ENCODE data around the gene GSTA4. TPM values are rescaled to one million over a fixed set of nuclear protein-coding genes. Genes with fewer than 3 reads are reported as not detected.

Gene GSTA4
- total RNA-seq, 1 experiment from 2014 or later, result 30.8 TPM

- ChIA-PET POLR2A (ENCODE audit: low non-redundant PET) (no interaction called here), CTCF (no interaction called here)
- no TSS peak for BruUV-seq (replicated peaks)
- H3K9me3 ChIP-seq (ENCODE audit: low read depth, low read length, poor library complexity, severe bottlenecking), result no peaks in the 10 kb centered on the region
- H3K4me1 ChIP-seq (ENCODE audit: insufficient read depth, low read length, poor library complexity, severe bottlenecking), result no peaks in the 10 kb centered on the region
- no peaks in the 10 kb centered on the region for H3K36me3 ChIP-seq (ENCODE audit: insufficient read depth, low read length, poor library complexity, severe bottlenecking)
- TF ChIP-seq EZH2 (IDR thresholded peaks at IDR 0.05; ENCODE audit: borderline replicate concordance, low read depth, low read length, poor library complexity, severe bottlenecking), result no peak
- TF ChIP-seq, protein P1, sequence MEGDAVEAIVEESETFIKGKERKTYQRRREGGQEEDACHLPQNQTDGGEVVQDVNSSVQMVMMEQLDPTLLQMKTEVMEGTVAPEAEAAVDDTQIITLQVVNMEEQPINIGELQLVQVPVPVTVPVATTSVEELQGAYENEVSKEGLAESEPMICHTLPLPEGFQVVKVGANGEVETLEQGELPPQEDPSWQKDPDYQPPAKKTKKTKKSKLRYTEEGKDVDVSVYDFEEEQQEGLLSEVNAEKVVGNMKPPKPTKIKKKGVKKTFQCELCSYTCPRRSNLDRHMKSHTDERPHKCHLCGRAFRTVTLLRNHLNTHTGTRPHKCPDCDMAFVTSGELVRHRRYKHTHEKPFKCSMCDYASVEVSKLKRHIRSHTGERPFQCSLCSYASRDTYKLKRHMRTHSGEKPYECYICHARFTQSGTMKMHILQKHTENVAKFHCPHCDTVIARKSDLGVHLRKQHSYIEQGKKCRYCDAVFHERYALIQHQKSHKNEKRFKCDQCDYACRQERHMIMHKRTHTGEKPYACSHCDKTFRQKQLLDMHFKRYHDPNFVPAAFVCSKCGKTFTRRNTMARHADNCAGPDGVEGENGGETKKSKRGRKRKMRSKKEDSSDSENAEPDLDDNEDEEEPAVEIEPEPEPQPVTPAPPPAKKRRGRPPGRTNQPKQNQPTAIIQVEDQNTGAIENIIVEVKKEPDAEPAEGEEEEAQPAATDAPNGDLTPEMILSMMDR (conservative IDR thresholded peaks at IDR 0.05; ENCODE audit: low read depth, low read length), result no peak
- no peak overlapping the region for H3K27ac ChIP-seq (ENCODE audit: low read depth, low read length, poor library complexity, severe bottlenecking)
- DNase-seq (ENCODE audit: low spot score), result no peak
- no peak overlapping the region for H3K4me3 ChIP-seq (ENCODE audit: low read depth, low read length, poor library complexity, severe bottlenecking)
- intact Hi-C loops (cut with micrococcal nuclease; ENCODE audit: unreplicated experiment), result no loop called here
- H3K27me3 ChIP-seq (replicated peaks; ENCODE audit: insufficient read depth, low read depth, low read length, poor library complexity), result no peaks in the 10 kb centered on the region
Observed at GRCh38 chr6:52933778-52934177, 61.3 kb downstream of the GSTA4 start.

DNA sequence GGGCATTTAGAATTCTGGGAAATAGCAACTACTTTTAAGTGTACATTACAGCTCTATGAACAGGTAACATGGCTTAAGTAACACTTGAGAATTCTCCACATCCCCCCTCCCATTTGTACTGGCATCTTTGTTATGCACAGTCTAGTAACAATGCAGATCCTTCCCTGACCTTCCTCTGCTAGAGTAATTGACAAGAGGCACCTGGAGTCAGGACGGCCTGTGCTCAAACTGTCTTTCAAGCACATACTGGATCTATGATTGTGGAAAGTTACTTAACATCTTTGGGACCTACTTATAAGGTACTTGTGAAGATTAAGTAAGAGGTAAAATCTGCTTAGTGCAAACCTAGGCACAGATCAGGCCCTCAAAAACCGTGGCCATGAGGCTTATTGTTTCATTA is 63.7 kb downstream of the GSTA4 start:
- TF ChIP-seq EZH2 (IDR thresholded peaks at IDR 0.05; ENCODE audit: borderline replicate concordance, low read depth, low read length, poor library complexity, severe bottlenecking), result no peak
- TF ChIP-seq, protein P1 (conservative IDR thresholded peaks at IDR 0.05; ENCODE audit: low read depth, low read length), result no peak
- BruUV-seq (replicated peaks), result no TSS peak
- ChIA-PET POLR2A (ENCODE audit: low non-redundant PET) (no interaction called here), CTCF (no interaction called here)
- H3K27ac ChIP-seq (ENCODE audit: low read depth, low read length, poor library complexity, severe bottlenecking), result no peak overlapping the region
- H3K36me3 ChIP-seq (ENCODE audit: insufficient read depth, low read length, poor library complexity, severe bottlenecking), result no peaks in the 10 kb centered on the region
- H3K4me1 ChIP-seq (ENCODE audit: insufficient read depth, low read length, poor library complexity, severe bottlenecking), result no peaks in the 10 kb centered on the region
- no peak for DNase-seq (ENCODE audit: low spot score)
- H3K27me3 ChIP-seq (replicated peaks; ENCODE audit: insufficient read depth, low read depth, low read length, poor library complexity), result no peaks in the 10 kb centered on the region
- no peaks in the 10 kb centered on the region for H3K9me3 ChIP-seq (ENCODE audit: low read depth, low read length, poor library complexity, severe bottlenecking)
- no peak overlapping the region for H3K4me3 ChIP-seq (ENCODE audit: low read depth, low read length, poor library complexity, severe bottlenecking)
- intact Hi-C loops (cut with micrococcal nuclease; ENCODE audit: unreplicated experiment), result no loop called here

GRCh38 chr6:52929321-52930164 is 65.5 kb downstream of the GSTA4 start:
- POLR2A ChIA-PET (ENCODE audit: low non-redundant PET), result no interaction called here
- peak; percentile 50 for DNase-seq (ENCODE audit: low spot score)
- no peak overlapping the region for H3K27ac ChIP-seq (ENCODE audit: low read depth, low read length, poor library complexity, severe bottlenecking)

More at GRCh38 chr6:52929321-52930164, 65.5 kb downstream of the GSTA4 start:
- BruUV-seq (replicated peaks), result no TSS peak
- intact Hi-C loops (cut with micrococcal nuclease; ENCODE audit: unreplicated experiment), result no loop called here
- H3K4me3 ChIP-seq (ENCODE audit: low read depth, low read length, poor library complexity, severe bottlenecking), result no peak overlapping the region
- TF ChIP-seq, protein P1 (conservative IDR thresholded peaks at IDR 0.05; ENCODE audit: low read depth, low read length), result no peak
- no peak for TF ChIP-seq EZH2 (IDR thresholded peaks at IDR 0.05; ENCODE audit: borderline replicate concordance, low read depth, low read length, poor library complexity, severe bottlenecking)
- H3K9me3 ChIP-seq (ENCODE audit: low read depth, low read length, poor library complexity, severe bottlenecking), result no peaks in the 10 kb centered on the region
- no peaks in the 10 kb centered on the region for H3K36me3 ChIP-seq (ENCODE audit: insufficient read depth, low read length, poor library complexity, severe bottlenecking)
- CTCF ChIA-PET, result no interaction called here
- H3K4me1 ChIP-seq (ENCODE audit: insufficient read depth, low read length, poor library complexity, severe bottlenecking), result no peaks in the 10 kb centered on the region
- no peaks in the 10 kb centered on the region for H3K27me3 ChIP-seq (replicated peaks; ENCODE audit: insufficient read depth, low read depth, low read length, poor library complexity)

Other genes starting within 250 kb of the GSTA4 start
- gene GSTA2, start 231.8 kb downstream of the GSTA4 start, total RNA-seq (2021), result not detected in 2 replicates
- gene GSTA1, start 191.5 kb downstream of the GSTA4 start, total RNA-seq (2021), result not detected in 2 replicates
- not detected in 2 replicates for gene GSTA5, start 154.5 kb downstream of the GSTA4 start, total RNA-seq (2021)
- gene GSTA3, start 85.6 kb downstream of the GSTA4 start, total RNA-seq (2021), result not detected in 2 replicates
- 15.7 and 16.1 TPM in 2 replicates for gene CILK1, start 66.5 kb upstream of the GSTA4 start, total RNA-seq (2021)
- gene FBXO9, start 70.1 kb upstream of the GSTA4 start, total RNA-seq (2021), result 76.7 and 82.5 TPM in 2 replicates
- gene GCM1, start 153.6 kb upstream of the GSTA4 start, total RNA-seq (2021), result 0.17 and 0.24 TPM in 2 replicates